Left kidney (tissue), 2 donors: Measurements from ENCODE around the gene TNS3. TPM values are rescaled to one million over a fixed set of nuclear protein-coding genes. Genes with fewer than 3 reads are reported as not detected.

Experiments used
- DNase-seq: peaks from one replicate; pipeline ENCODE4 v3.0.0-alpha.2; 2013
- polyA plus RNA-seq: library from polyadenylated mRNA; unstranded; fragments of 120-200 nt; gene quantifications from one replicate; pipeline ENCODE4 v1.2.1, GENCODE V29; 2013; ENCODE audit not compliant: insufficient read length

Gene TNS3
- polyA plus RNA-seq, 1 donor: 87.4 TPM

- DNase-seq: no peak
Observed at GRCh38 chr7:47367369-47367768, 214.5 kb downstream of the TNS3 start.

GRCh38 chr7:47366960-47367359, 215.0 kb downstream of the TNS3 start:
- no peak for DNase-seq

- no peak for DNase-seq
Observed at GRCh38 chr7:47366211-47366610, 215.7 kb downstream of the TNS3 start.

GRCh38 chr7:47362984-47363383, 218.9 kb downstream of the TNS3 start:
- no peak for DNase-seq

- no peak for DNase-seq
Observed at GRCh38 chr7:47361746-47362215, 220.1 kb downstream of the TNS3 start.

GRCh38 chr7:47361236-47361635, 220.7 kb downstream of the TNS3 start:
- DNase-seq: no peak

- no peak for DNase-seq
Observed at GRCh38 chr7:47360301-47360900, 221.5 kb downstream of the TNS3 start.

- no peak for DNase-seq
Observed at GRCh38 chr7:47358944-47359588, 222.8 kb downstream of the TNS3 start.

GRCh38 chr7:47358357-47358756, 223.6 kb downstream of the TNS3 start:
- DNase-seq: no peak

GRCh38 chr7:47357863-47358262, 224.0 kb downstream of the TNS3 start:
- no peak for DNase-seq

GRCh38 chr7:47357361-47357760, 224.6 kb downstream of the TNS3 start:
- DNase-seq: no peak

- DNase-seq: no peak
Observed at GRCh38 chr7:47356261-47356660, 225.7 kb downstream of the TNS3 start.

- no peak for DNase-seq
Observed at GRCh38 chr7:47355684-47356083, 226.2 kb downstream of the TNS3 start.

GRCh38 chr7:47354831-47355541, 226.9 kb downstream of the TNS3 start:
- DNase-seq: no peak

- DNase-seq: no peak
Observed at GRCh38 chr7:47354071-47354470, 227.8 kb downstream of the TNS3 start.

- DNase-seq: no peak
Observed at GRCh38 chr7:47352394-47352968, 229.4 kb downstream of the TNS3 start.

GRCh38 chr7:47351233-47352154, 230.4 kb downstream of the TNS3 start:
- DNase-seq: no peak

- no peak for DNase-seq
Observed at GRCh38 chr7:47350425-47350824, 231.5 kb downstream of the TNS3 start.

GRCh38 chr7:47349401-47349800, 232.5 kb downstream of the TNS3 start:
- no peak for DNase-seq

GRCh38 chr7:47347816-47348385, 234.0 kb downstream of the TNS3 start:
- DNase-seq: no peak

GRCh38 chr7:47347346-47347745, 234.6 kb downstream of the TNS3 start:
- DNase-seq: no peak
